NCI-H2227 (cell line): ENCODE measurements around the gene ANKRD42.

ENCODE experiments used
- DNase-seq: peaks from one replicate; lab custom pipeline; 2025; ENCODE audit not compliant: unreplicated experiment; lab: John Stamatoyannopoulos, UW

The ANKRD42 gene

GRCh38 chr11:83285771-83286528 lies 92.4 kb downstream of the ANKRD42 start, which contains the start of gene CCDC90B:
Gene CCDC90B, minus strand, starts transcription at chr11:83286367. Its CDS starts 395 bp downstream, at chr11:83285972.
- DNase-seq: peak; percentile 96

- DNase-seq: no peak
Measured at GRCh38 chr11:83287631-83288030, 94.1 kb downstream of the ANKRD42 start.

- peak; percentile 71 for DNase-seq
Measured at GRCh38 chr11:83292709-83293456, 99.4 kb downstream of the ANKRD42 start.

GRCh38 chr11:83293457-83293774 lies 99.9 kb downstream of the ANKRD42 start:
- DNase-seq: no peak

GRCh38 chr11:83294208-83294607 lies 100.7 kb downstream of the ANKRD42 start:
- no peak for DNase-seq
